NCI-H1694 treated with DMSO at 0.1 percent for 48 hours (cell line): Measurements from ENCODE around the gene ACSF3.
A peak's percentile ranks its signal among the peaks of the same experiment; 100 is the strongest.

Experiments used
- DNase-seq: peaks from one replicate; lab custom pipeline; 2025; lab: John Stamatoyannopoulos, UW

ACSF3 gene

DNA sequence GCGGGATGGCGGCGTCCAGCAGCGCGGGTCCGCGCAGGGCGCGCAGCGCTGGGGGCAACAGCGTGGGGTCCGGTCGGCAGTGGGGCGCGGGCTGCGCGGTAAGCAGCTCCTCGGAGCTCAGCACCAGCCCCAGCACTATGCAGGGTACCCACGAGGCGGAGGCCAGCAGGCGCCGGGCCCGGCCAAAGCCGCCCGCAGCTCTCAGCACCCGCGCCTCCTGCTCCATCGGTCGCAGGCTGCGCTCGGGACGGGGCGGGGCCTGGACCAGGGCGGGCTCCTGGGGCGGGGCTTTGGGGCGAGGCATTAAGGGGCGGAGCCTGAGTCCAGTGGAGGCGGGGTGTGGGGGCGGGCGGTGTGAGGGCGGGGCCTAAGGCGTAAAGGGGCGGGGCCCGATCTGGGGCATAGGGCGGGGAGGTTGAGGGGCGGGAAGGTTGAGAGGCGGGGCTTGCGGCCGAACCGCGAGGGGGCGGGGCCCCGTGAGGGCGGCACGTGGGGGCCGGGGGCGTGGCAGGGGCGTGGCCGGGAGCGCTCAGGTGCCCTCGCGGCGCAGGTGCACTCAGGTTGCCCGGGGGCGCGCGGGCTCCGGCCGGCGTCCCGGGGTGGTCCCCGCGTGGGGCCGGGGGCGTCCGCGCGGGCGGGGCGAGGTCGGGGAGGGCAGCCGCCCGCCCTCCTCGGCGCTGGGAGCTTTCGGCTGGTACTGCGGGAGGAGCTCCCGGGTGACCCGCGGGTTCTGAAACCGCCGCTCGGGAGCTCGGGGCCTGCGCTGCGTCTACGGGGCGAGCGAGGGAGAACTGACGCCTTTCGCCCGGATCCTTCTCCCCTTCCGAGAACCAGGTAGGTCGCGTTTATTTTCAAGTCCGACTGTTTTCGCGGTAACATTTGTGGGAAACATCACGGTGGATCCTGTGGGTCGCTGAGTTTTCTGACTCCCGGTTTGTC, 108.1 kb downstream of the ACSF3 start:
- peak; percentile 23 for DNase-seq

DNA sequence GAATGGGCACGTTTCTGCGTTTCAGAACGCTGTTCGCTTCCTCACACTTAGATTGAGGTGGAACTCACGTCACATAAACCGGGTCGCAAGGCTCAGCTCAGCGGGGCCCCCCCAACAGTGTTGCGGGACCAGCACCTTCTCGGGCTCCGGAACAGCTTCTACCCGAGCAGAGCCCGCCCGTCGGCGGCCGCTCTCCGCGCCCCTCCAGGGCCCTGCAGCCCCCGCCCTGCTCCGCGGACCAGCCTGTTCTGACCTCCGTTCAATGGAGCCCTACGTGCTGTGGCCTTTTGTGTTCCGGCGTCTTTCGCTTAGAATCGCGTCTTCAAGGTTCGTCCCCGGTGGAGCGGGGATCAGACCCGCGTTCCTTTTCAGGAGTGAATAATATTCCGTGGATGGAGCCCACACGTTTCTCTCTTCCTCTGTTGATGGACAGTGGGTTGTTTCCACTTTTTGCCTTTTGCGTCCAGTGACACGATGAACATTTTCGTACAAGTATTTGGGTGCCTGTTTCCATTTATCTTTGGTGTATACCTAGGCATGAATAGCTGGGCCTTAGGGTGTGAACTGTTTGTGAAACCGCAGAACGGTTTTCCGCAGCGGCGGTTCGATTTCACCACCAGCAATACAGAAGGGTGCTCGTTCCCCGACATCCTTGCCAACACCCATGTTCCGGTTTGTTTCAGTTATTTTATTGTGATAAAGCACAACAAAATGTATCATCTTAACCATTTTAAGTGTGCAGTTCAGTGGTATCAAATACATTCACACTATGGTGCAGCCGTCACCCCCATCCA, 109.0 kb downstream of the ACSF3 start:
- no peak for DNase-seq
